GM19467 (cell line): ENCODE measurements around the gene NDUFB7.
A peak's percentile ranks its signal among the peaks of the same experiment; 100 is the strongest.
"Not testable (repeated sequence)": the region's sequence is repeated elsewhere in the genome, so short reads cannot be mapped to it uniquely, and the experiment has no call there.

Experiments used
- ATAC-seq: cut with Tn5 transposase; IDR thresholded peaks from one replicate; pipeline ENCODE4 v1.9.1; 2021; ENCODE audit warnings: mild to moderate bottlenecking, moderate library complexity; ENCODE audit not compliant: unreplicated experiment

NDUFB7 gene

GRCh38 chr19:14554382-14554812 is 17.5 kb downstream of the NDUFB7 start:
- no peak for ATAC-seq

- no peak for ATAC-seq
These were observed 18.0 kb downstream of the NDUFB7 start for GRCh38 chr19:14553939-14554243.

- ATAC-seq, result no peak
These were observed 18.6 kb downstream of the NDUFB7 start for GRCh38 chr19:14553042-14553938.

- not testable (repeated sequence) for ATAC-seq
These were observed 19.9 kb downstream of the NDUFB7 start for GRCh38 chr19:14552006-14552360.

- ATAC-seq, result not testable (repeated sequence)
These were observed 20.5 kb downstream of the NDUFB7 start for GRCh38 chr19:14551134-14552005.

- ATAC-seq, result no peak
These were observed 21.6 kb downstream of the NDUFB7 start for GRCh38 chr19:14550201-14550754.

GRCh38 chr19:14545716-14546082 is 26.2 kb downstream of the NDUFB7 start:
- no peak for ATAC-seq

GRCh38 chr19:14544977-14545715 is 26.7 kb downstream of the NDUFB7 start:
- no peak for ATAC-seq

GRCh38 chr19:14544047-14544446 is 27.8 kb downstream of the NDUFB7 start:
- no peak for ATAC-seq

- no peak for ATAC-seq
These were observed 29.0 kb downstream of the NDUFB7 start for GRCh38 chr19:14542711-14543328.

- not testable (repeated sequence) for ATAC-seq
These were observed 29.9 kb downstream of the NDUFB7 start for GRCh38 chr19:14541979-14542378.

GRCh38 chr19:14540741-14541525 is 30.9 kb downstream of the NDUFB7 start:
- no peak for ATAC-seq

GRCh38 chr19:14536926-14537692 is 34.8 kb downstream of the NDUFB7 start:
- no peak for ATAC-seq

- no peak for ATAC-seq
These were observed 38.4 kb downstream of the NDUFB7 start for GRCh38 chr19:14533450-14533849.

- no peak for ATAC-seq
These were observed 41.4 kb downstream of the NDUFB7 start for GRCh38 chr19:14530506-14530905.

- ATAC-seq, result no peak
These were observed 41.9 kb downstream of the NDUFB7 start for GRCh38 chr19:14530005-14530348.

GRCh38 chr19:14529254-14530004 is 42.4 kb downstream of the NDUFB7 start, which contains the start of gene TECR:
TECR (plus strand) TSS chr19:14529594; CDS start chr19:14529697, 103 bp downstream.
- peak; percentile 96 for ATAC-seq
